ENCODE results near the gene LRRC15. TPM values are rescaled to one million over a fixed set of nuclear protein-coding genes. Genes with fewer than 3 reads are reported as not detected.

Gene LRRC15
- total and polyA plus RNA-seq, 2 donors (not counting 3 experiments of a cell fraction or from before 2014, with no cell fraction given): not detected

DNA sequence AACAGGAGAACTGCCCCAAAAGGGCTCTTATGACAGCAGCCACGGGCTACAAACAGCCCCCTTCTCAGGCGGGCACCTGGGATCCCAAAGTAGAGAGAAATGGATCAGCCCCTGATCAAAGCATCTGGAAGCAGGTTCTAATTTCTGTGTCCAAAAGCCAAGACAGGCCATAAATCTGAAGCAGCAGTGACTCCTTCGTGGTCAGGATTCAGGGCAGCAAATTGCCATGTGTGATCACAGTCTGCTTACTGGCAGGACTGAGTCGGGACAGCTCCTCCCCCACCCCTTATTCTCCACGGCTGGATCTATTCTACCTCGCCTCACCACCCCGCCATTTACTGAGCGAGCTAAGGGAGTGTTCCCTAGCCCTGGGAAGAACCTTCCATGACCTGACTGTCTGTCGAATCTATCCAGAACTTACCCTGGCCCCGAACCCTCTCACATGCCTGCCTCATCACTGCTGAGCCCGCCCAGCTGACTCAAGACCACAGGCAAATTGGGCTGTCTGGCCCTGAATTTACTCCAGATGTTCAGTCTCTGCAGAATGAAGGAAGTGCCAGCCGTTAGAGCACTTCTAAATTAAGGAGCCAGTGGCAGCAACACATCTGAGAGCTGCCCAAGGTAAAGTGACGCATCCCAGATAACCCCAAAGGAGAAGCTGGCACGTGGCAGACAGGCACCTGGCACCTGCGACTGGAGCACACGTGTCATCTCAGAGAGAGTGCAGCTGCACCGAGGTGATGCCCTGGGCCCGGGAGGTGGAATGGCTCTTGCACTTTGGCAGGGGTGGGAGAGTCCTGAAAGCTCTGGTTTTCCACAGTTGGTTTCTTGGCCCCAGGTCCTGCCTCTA is 1.3 kb downstream of the LRRC15 start:
- Histone ChIP-seq H3K4me1 (ENCODE audit: control insufficient read depth, extremely low read depth, insufficient read depth, low read length) (peaks cover 5% of the 10 kb centered on the region), H3K4me3 (replicated peaks in 1 of 3; ENCODE audit: insufficient read depth in 1 of 3, low read depth in 1 of 3, low read length in 3 of 3) (no peak overlapping the region), H3K9ac (replicated peaks; ENCODE audit: extremely low read depth, insufficient read depth, low read length) (no peak overlapping the region), H4K20me1 (replicated peaks; ENCODE audit: control insufficient read depth, extremely low read depth, insufficient read depth, low read length) (no peaks in the 10 kb centered on the region), H2AFZ (ENCODE audit: low read depth, low read length) (no peak overlapping the region), H3K27me3 (ENCODE audit: control insufficient read depth in 2 of 2, insufficient read depth in 2 of 2, low read length in 2 of 2) (peaks cover 15 to 19% of the 10 kb centered on the region in 2 experiments), H3K79me2 (ENCODE audit: control insufficient read depth, insufficient read depth, low read length) (no peaks in the 10 kb centered on the region), H3K9me3 (replicated peaks; ENCODE audit: control insufficient read depth, insufficient read depth, low read length) (no peaks in the 10 kb centered on the region), H3K9me1 (replicated peaks; ENCODE audit: control insufficient read depth, extremely low read depth, insufficient read depth, low read length) (no peaks in the 10 kb centered on the region), H3K4me2 (ENCODE audit: insufficient read depth, low read length) (no peak overlapping the region), H3K27ac (ENCODE audit: insufficient read depth, low read depth, low read length) (no peak overlapping the region), H3K36me3 (ENCODE audit: control insufficient read depth in 2 of 2, extremely low read depth in 1 of 2, insufficient read depth in 2 of 2, low read length in 2 of 2) (no peaks in the 10 kb centered on the region)
- ChIA-PET CTCF (interaction anchor here (1.0 to 2.1 kb wide), 6 partner anchors 11 to 205 kb away, joined by 3 to 6 read pairs (median 3); no protein-coding TSS in a partner anchor), POLR2A (no interaction called here)
- FAIRE-seq (no peak), DNase-seq (ENCODE audit: low read depth, low spot score) (no peak)
- dilution Hi-C loops (cut with MboI; ENCODE audit: extremely low pct_ligation_motif_present, low sequenced_read_pairs) (no loop called here), intact Hi-C loops (cut with micrococcal nuclease) (no loop called here)
- no peak for TF ChIP-seq MYC (IDR thresholded peaks at IDR 0.05; ENCODE audit: low read depth, low read length)
- TF ChIP-seq, protein P1, sequence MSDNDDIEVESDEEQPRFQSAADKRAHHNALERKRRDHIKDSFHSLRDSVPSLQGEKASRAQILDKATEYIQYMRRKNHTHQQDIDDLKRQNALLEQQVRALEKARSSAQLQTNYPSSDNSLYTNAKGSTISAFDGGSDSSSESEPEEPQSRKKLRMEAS (IDR thresholded peaks at IDR 0.05; ENCODE audit: insufficient read depth, insufficient read length): no peak
- TF ChIP-seq, protein P2, sequence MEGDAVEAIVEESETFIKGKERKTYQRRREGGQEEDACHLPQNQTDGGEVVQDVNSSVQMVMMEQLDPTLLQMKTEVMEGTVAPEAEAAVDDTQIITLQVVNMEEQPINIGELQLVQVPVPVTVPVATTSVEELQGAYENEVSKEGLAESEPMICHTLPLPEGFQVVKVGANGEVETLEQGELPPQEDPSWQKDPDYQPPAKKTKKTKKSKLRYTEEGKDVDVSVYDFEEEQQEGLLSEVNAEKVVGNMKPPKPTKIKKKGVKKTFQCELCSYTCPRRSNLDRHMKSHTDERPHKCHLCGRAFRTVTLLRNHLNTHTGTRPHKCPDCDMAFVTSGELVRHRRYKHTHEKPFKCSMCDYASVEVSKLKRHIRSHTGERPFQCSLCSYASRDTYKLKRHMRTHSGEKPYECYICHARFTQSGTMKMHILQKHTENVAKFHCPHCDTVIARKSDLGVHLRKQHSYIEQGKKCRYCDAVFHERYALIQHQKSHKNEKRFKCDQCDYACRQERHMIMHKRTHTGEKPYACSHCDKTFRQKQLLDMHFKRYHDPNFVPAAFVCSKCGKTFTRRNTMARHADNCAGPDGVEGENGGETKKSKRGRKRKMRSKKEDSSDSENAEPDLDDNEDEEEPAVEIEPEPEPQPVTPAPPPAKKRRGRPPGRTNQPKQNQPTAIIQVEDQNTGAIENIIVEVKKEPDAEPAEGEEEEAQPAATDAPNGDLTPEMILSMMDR (IDR thresholded peaks at IDR 0.05; ENCODE audit: extremely low read depth in 1 of 2, insufficient read depth in 1 of 2, low read depth in 1 of 2, low read length in 2 of 2): no peak
- TF ChIP-seq EZH2 (IDR thresholded peaks at IDR 0.05; ENCODE audit: borderline replicate concordance, low read depth, low read length, severe bottlenecking): no peak
- TF ChIP-seq GATA2 (IDR thresholded peaks at IDR 0.05; ENCODE audit: insufficient read depth, insufficient read length, low read depth, low read length): no peak
- no peak for TF ChIP-seq POLR2A (IDR thresholded peaks at IDR 0.05; ENCODE audit: low read depth, low read length)
- TF ChIP-seq POLR2AphosphoS5 (IDR thresholded peaks at IDR 0.05; ENCODE audit: insufficient read depth, low read depth, low read length): no peak
- BruUV-seq (replicated peaks): no TSS peak
